Non-pigmented ciliary epithelial cell (primary cell): ENCODE results near the gene DDX47.

Experiments
- DNase-seq: peaks from one replicate; pipeline ENCODE4 v3.0.0-alpha.2; 2010; ENCODE audit warnings: low read depth

The DDX47 gene

GRCh38 chr12:12813120-12814101 is at the start of gene DDX47:
DDX47 (plus strand) TSS chr12:12813346; CDS start chr12:12813368, 22 bp downstream.
- DNase-seq, result peak; percentile 62

DNA sequence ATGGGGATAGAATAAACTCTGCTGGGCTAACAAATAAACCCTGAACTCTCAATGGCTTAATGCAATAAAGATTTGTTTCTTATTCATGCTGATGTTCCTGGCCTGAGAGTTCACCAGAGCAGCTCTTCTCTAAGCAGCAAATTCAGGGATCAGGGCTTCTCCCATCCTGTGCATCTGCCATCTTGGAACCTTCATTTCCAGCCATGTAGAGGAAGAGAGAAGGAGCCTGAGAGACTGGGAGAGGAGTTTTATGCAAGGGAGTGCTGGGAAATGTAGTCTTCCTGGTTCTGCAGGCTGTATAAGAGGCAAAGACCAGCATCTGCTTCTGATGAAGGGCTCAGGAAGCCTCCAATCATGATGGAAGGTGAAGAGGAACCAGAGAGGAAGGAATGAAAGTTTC is 48.3 kb upstream of the DDX47 start:
- DNase-seq, result no peak

DNA sequence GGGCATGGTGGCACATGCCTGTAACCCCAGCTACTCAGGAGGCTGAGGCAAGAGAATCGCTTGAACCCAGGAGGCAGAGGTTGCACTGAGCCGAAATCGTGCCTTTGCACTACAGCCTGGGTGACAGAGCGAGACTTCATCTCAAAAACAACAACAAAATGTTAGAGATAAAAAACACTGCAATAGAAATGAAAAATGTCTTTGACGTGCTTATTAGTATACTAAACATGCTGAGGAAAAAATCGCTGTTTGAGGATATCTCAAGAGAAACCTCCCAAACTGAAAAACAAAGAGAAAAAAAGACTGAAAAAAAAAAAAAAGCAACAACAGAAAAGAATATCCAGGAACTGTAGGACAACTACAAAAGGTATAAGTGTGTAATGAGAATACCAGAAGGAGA is 42.9 kb upstream of the DDX47 start:
- DNase-seq, result no peak

GRCh38 chr12:12774791-12775190 is 38.4 kb upstream of the DDX47 start:
- DNase-seq, result no peak

DNA sequence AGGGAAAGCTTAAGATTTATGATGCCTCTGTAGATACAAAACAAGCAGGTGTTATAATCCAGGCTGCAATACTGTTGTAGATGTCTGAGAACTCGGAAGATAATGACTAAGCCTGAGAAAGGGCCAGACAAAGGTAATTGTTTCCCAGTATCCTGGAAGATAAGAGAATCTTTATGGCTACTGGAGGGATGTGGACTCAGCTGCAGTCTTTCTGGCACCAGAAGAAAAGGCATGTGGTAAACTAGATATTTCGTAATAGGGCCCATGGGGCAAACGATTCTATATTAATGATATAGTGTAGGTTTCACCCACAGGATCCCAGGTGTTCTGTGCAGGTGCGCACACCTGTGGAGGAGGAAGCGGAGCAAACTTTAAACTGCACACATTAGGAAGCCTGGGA is 36.9 kb upstream of the DDX47 start:
- DNase-seq, result no peak

DNA sequence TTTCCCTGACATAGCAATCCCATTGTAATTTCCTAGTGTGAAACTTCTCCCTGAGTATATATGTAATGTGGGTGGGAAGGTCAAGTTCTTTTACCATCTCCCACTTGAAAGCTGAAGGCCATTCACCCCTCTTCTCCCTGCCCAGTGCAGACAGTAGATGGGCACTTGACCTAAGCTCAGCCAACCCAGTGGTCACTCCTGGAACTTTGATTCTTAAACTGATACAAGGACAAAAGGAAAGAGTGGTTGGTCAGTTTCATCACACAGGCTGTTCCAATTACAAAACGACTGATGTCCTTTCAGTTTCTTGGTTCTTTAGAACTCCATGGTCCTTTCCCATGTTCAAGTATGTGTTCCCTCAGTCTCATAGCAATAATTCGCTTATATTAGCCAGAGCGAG is 36.1 kb upstream of the DDX47 start:
- no peak for DNase-seq

GRCh38 chr12:12779007-12779406 is 34.1 kb upstream of the DDX47 start:
- DNase-seq, result no peak

- peak; percentile 83 for DNase-seq
These were observed 33.6 kb upstream of the DDX47 start for GRCh38 chr12:12779529-12779928.

DNA sequence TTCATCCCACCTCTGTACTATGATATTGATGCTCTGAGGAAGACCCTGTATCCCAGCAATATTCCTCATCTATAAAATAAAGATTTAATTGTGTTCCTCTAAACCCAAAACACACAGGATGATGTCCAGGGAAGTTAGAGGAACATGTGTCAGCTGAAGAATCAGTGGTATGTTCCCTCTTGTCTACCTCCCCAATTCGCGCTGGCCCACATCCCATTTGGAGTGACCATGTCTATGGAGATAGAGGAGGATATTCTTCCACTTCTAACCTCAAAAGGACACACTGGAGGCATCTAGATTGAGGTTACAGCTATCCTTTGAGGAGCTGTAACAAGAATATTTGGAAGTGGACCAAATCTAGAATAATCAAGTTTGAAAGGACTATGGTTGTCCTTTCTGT is 29.0 kb upstream of the DDX47 start:
- DNase-seq, result no peak

- no peak for DNase-seq
These were observed 28.0 kb upstream of the DDX47 start, which contains the start of gene APOLD1 for GRCh38 chr12:12784911-12785814. APOLD1 (plus strand) TSS chr12:12785659; CDS start chr12:12785692, 33 bp downstream.

GRCh38 chr12:12786351-12786705 is 26.8 kb upstream of the DDX47 start:
- no peak for DNase-seq

DNA sequence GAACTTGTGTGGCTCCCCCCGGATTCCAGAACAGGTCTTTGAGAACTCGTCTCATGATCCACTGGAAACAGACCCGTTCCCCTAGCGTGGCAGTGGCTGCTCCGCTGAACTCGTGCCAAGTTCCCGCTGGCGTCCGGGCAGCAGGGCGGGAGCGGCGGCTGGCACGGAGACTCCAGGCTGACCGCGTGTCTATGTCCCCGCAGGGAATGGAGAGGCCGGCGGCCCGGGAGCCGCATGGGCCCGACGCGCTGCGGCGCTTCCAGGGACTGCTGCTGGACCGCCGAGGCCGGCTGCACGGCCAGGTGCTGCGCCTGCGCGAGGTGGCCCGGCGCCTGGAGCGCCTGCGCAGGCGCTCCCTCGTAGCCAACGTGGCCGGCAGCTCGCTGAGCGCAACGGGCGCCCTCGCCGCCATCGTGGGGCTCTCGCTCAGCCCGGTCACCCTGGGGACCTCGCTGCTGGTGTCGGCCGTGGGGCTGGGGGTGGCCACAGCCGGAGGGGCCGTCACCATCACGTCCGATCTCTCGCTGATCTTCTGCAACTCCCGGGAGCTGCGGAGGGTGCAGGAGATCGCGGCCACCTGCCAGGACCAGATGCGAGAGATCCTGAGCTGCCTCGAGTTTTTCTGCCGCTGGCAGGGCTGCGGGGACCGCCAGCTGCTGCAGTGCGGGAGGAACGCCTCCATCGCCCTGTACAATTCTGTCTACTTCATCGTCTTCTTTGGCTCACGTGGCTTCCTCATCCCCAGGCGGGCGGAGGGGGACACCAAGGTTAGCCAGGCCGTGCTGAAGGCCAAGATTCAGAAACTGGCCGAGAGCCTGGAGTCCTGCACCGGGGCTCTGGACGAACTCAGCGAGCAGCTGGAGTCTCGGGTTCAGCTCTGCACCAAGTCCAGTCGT is 26.2 kb upstream of the DDX47 start:
- no peak for DNase-seq

DNA sequence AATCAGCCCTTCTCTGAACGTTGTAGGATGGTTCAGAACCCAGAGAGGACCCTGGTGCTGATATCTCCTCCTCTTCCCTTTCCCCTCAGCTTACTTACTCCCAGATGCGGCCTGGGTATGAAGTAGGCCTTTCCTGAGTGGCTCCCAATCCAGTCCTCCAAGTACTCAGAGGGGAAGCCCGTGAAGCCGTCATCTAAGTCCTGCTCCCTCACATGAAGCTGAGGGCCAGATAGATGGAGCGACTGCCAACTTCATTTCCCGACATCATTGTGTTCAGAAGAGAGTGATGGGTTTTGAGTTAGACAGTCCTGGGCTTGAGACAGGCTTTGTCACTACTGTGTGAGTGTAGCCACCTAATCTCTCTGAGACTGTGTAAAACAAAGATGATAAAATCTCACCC is 25.0 kb upstream of the DDX47 start:
- no peak for DNase-seq

- DNase-seq, result no peak
These were observed 24.3 kb upstream of the DDX47 start for GRCh38 chr12:12788675-12789368.

- DNase-seq, result no peak
These were observed 22.2 kb upstream of the DDX47 start for GRCh38 chr12:12790956-12791355.

- DNase-seq, result no peak
These were observed 21.3 kb upstream of the DDX47 start for GRCh38 chr12:12791756-12792369.

DNA sequence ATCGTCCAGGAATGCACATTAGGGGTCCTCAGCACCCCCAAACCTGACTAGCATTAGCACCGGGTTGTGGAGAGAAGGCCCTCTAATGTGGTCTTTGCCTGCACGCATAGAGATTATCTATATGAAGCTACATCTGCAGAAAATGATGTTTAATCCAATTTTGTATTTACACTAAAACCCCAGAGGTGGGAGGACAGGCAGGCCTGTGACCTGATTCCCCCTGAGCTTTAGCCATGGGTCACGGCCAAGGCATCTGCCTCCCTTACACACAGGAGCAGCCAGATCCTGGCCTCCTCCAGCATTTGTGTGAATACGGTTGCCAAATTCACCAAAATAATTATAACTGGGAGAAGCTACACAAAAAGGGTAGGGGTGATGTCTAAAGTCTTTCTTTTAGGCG is 20.7 kb upstream of the DDX47 start:
- no peak for DNase-seq

DNA sequence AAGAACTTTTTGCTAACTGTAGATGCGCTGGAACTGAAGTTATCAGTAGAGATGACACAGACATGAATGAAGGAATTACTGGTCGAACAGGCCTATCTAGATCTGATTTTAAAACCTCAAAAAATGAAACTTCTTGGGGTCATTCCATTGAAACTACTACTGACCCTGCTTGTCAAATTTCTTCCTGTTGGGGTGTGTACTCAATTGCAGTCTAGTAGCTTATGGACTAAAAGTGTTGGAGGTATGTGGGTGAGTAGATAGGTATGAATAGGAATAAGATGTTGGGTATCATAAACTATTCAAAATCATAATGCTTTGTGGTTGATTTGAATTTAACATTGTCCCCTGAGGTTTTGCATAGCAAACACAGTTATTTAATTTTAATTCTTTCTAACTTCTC is 18.5 kb upstream of the DDX47 start:
- DNase-seq, result no peak

DNA sequence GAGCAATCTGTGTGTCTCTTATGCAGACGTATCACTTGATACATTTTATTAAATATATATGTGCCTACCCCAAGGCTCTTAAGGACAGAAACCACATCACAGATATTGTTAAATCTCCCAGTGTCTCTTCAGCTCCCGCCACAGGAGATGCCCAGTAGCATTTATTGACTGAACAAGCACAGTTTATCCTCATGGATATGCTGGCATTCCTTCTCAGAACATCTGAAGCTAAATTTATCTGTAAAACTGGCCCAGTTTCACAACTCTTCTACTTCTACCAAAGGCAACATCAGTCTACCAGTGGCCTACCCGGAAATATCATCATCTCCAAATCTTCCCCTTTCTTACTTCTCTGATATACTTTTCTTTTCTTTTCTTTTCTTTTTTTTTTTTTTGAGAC is 17.0 kb upstream of the DDX47 start:
- DNase-seq, result no peak

DNA sequence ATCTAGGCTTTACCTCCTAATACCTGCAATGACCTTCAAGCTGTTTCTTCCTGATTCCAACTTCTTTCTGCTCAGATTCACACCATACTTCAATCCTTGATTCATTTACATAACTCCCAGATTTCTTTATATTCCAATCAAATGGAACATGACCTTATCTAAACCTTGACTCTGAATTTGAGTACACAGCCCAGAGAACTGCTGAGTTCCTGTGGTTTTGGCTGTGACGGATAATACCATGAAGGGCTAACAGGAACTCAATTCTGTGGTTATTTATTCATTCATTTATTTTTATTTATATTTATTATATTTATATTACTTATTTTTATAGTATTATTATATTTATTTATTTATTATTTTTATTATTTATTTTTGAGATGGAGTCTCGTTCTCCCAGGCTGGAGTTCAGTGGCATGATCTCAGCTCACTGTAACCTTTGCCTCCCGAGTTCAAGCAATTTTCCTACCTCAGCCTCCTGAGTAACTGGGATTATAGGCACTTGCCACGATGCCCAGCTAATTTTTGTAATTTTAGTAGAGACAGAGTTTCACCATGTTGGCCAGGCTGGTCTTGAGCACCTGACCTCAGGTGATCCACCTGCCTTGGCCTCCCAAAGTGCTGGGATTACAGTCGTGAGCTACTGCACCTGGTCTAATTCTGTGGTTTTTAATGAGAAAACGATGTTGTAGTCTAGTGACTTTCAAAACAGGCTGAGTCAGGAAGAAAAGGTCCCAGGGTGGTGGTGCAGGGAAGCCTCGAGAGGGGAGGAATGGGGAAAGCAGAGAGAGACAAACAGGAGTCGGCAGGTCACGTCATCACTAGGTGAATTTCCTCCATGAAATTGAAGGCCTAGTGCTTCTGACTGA is 16.0 kb upstream of the DDX47 start:
- no peak for DNase-seq
